ENCODE results near the gene COPS7A. TPM values are rescaled to one million over a fixed set of nuclear protein-coding genes. Genes with fewer than 3 reads are reported as not detected.

The COPS7A gene
- polyA plus RNA-seq, 4 donors: 30.5 to 49.3 (median 36.1) TPM

- DNase-seq (no peak), FAIRE-seq (no peak)
- H3K4me3 ChIP-seq (ENCODE audit: low read depth in 1 of 3, low read length in 3 of 3): no peak overlapping the region
- no peaks in the 10 kb centered on the region for H3K9me3 ChIP-seq (ENCODE audit: control insufficient read depth in 2 of 2, insufficient read depth in 1 of 2, low read depth in 1 of 2, low read length in 1 of 2)
- H3K4me1 ChIP-seq (ENCODE audit: control insufficient read depth in 3 of 3, insufficient read depth in 2 of 3, low read depth in 1 of 3, low read length in 2 of 3): peaks cover 0 to 11% (median 11%) of the 10 kb centered on the region in 3 donors
- peaks cover 0 to 4% (median 0%) of the 10 kb centered on the region in 3 donors for H3K27me3 ChIP-seq (ENCODE audit: control insufficient read depth in 3 of 3, insufficient read depth in 3 of 3, low read length in 3 of 3)
- 84 to 96% (median 89%) methylated on average over 4 of the region's 4 CpGs for WGBS, 3 donors
- no peak overlapping the region for H3K27ac ChIP-seq (ENCODE audit: low read depth in 1 of 3, low read length in 2 of 3)
- H3K36me3 ChIP-seq (ENCODE audit: control insufficient read depth in 3 of 3, insufficient read depth in 2 of 3, low read depth in 1 of 3, low read length in 3 of 3): peaks cover 0 to 9% (median 0%) of the 10 kb centered on the region in 3 donors
Observed at GRCh38 chr12:6691473-6691872, 32.4 kb upstream of the COPS7A start.

GRCh38 chr12:6692888-6693287 lies 31.0 kb upstream of the COPS7A start:
- Histone ChIP-seq H3K4me1 (ENCODE audit: control insufficient read depth in 3 of 3, insufficient read depth in 2 of 3, low read depth in 1 of 3, low read length in 2 of 3) (peaks cover 0 to 2% (median 2%) of the 10 kb centered on the region in 3 donors), H3K9me3 (ENCODE audit: control insufficient read depth in 2 of 2, insufficient read depth in 1 of 2, low read depth in 1 of 2, low read length in 1 of 2) (no peaks in the 10 kb centered on the region), H3K4me3 (ENCODE audit: low read depth in 1 of 3, low read length in 3 of 3) (no peak overlapping the region), H3K27me3 (ENCODE audit: control insufficient read depth in 3 of 3, insufficient read depth in 3 of 3, low read length in 3 of 3) (peaks cover 0 to 17% (median 0%) of the 10 kb centered on the region in 3 donors), H3K36me3 (ENCODE audit: control insufficient read depth in 3 of 3, insufficient read depth in 2 of 3, low read depth in 1 of 3, low read length in 3 of 3) (peaks cover 0 to 6% (median 0%) of the 10 kb centered on the region in 3 donors), H3K27ac (ENCODE audit: low read depth in 1 of 3, low read length in 2 of 3) (no peak overlapping the region)
- 58 to 78% (median 64%) methylated on average over 2 of the region's 2 CpGs for WGBS, 3 donors
- DNase-seq (no peak), FAIRE-seq (no peak)

- Histone ChIP-seq H3K4me1 (ENCODE audit: control insufficient read depth in 3 of 3, insufficient read depth in 2 of 3, low read depth in 1 of 3, low read length in 2 of 3) (peaks cover 0 to 2% (median 0%) of the 10 kb centered on the region in 3 donors), H3K27me3 (ENCODE audit: control insufficient read depth in 3 of 3, insufficient read depth in 3 of 3, low read length in 3 of 3) (peaks cover 0 to 27% (median 0%) of the 10 kb centered on the region in 3 donors), H3K9me3 (ENCODE audit: control insufficient read depth in 2 of 2, insufficient read depth in 1 of 2, low read depth in 1 of 2, low read length in 1 of 2) (no peaks in the 10 kb centered on the region), H3K4me3 (ENCODE audit: low read depth in 1 of 3, low read length in 3 of 3) (no peak overlapping the region), H3K36me3 (ENCODE audit: control insufficient read depth in 3 of 3, insufficient read depth in 2 of 3, low read depth in 1 of 3, low read length in 3 of 3) (peaks cover 0 to 6% (median 0%) of the 10 kb centered on the region in 3 donors), H3K27ac (ENCODE audit: low read depth in 1 of 3, low read length in 2 of 3) (no peak overlapping the region)
- WGBS, 3 donors: 69 to 84% (median 71%) methylated on average over 4 of the region's 4 CpGs
- DNase-seq (no peak), FAIRE-seq (no peak)
Observed at GRCh38 chr12:6693832-6694355, 30.0 kb upstream of the COPS7A start.

GRCh38 chr12:6694701-6695100 lies 29.1 kb upstream of the COPS7A start:
- H3K27me3 ChIP-seq (ENCODE audit: control insufficient read depth in 3 of 3, insufficient read depth in 3 of 3, low read length in 3 of 3): peaks cover 0 to 35% (median 2%) of the 10 kb centered on the region in 3 donors
- WGBS, 3 donors: 40 to 76% (median 46%) methylated on average over 9 of the region's 9 CpGs
- no peak for DNase-seq
- H3K4me3 ChIP-seq (ENCODE audit: low read depth in 1 of 3, low read length in 3 of 3): no peak overlapping the region
- H3K36me3 ChIP-seq (ENCODE audit: control insufficient read depth in 3 of 3, insufficient read depth in 2 of 3, low read depth in 1 of 3, low read length in 3 of 3): peaks cover 0 to 6% (median 0%) of the 10 kb centered on the region in 3 donors
- peaks cover 0 to 2% (median 0%) of the 10 kb centered on the region in 3 donors for H3K4me1 ChIP-seq (ENCODE audit: control insufficient read depth in 3 of 3, insufficient read depth in 2 of 3, low read depth in 1 of 3, low read length in 2 of 3)
- no peak for FAIRE-seq
- no peak overlapping the region for H3K27ac ChIP-seq (ENCODE audit: low read depth in 1 of 3, low read length in 2 of 3)
- no peaks in the 10 kb centered on the region for H3K9me3 ChIP-seq (ENCODE audit: control insufficient read depth in 2 of 2, insufficient read depth in 1 of 2, low read depth in 1 of 2, low read length in 1 of 2)

- DNase-seq (no peak), FAIRE-seq (no peak)
- H3K9me3 ChIP-seq (ENCODE audit: control insufficient read depth in 2 of 2, insufficient read depth in 1 of 2, low read depth in 1 of 2, low read length in 1 of 2): no peaks in the 10 kb centered on the region
- H3K4me1 ChIP-seq (ENCODE audit: control insufficient read depth in 3 of 3, insufficient read depth in 2 of 3, low read depth in 1 of 3, low read length in 2 of 3): peaks cover 0 to under 1% (median 0%) of the 10 kb centered on the region in 3 donors
- peaks cover 0 to 6% (median 0%) of the 10 kb centered on the region in 3 donors for H3K36me3 ChIP-seq (ENCODE audit: control insufficient read depth in 3 of 3, insufficient read depth in 2 of 3, low read depth in 1 of 3, low read length in 3 of 3)
- H3K27ac ChIP-seq (ENCODE audit: low read depth in 1 of 3, low read length in 2 of 3): no peak overlapping the region
- H3K27me3 ChIP-seq (ENCODE audit: control insufficient read depth in 3 of 3, insufficient read depth in 3 of 3, low read length in 3 of 3): peaks cover 4 to 42% (median 5%) of the 10 kb centered on the region in 3 donors
- no peak overlapping the region for H3K4me3 ChIP-seq (ENCODE audit: low read depth in 1 of 3, low read length in 3 of 3)
- 43 to 78% (median 52%) methylated on average over 9 to 11 of the region's 11 CpGs for WGBS, 3 donors
Observed at GRCh38 chr12:6695313-6696045, 28.4 kb upstream of the COPS7A start.

- H3K9me3 ChIP-seq (ENCODE audit: control insufficient read depth in 2 of 2, insufficient read depth in 1 of 2, low read depth in 1 of 2, low read length in 1 of 2): no peaks in the 10 kb centered on the region
- DNase-seq (no peak), FAIRE-seq (no peak)
- H3K27ac ChIP-seq (ENCODE audit: low read depth in 1 of 3, low read length in 2 of 3): no peak overlapping the region
- H3K4me1 ChIP-seq (ENCODE audit: control insufficient read depth in 3 of 3, insufficient read depth in 2 of 3, low read depth in 1 of 3, low read length in 2 of 3): peaks cover 0 to 5% (median 0%) of the 10 kb centered on the region in 3 donors
- peaks cover 0 to 6% (median 0%) of the 10 kb centered on the region in 3 donors for H3K36me3 ChIP-seq (ENCODE audit: control insufficient read depth in 3 of 3, insufficient read depth in 2 of 3, low read depth in 1 of 3, low read length in 3 of 3)
- H3K4me3 ChIP-seq (ENCODE audit: low read depth in 1 of 3, low read length in 3 of 3): no peak overlapping the region
- 72 to 83% (median 73%) methylated on average over 17 of the region's 17 CpGs for WGBS, 3 donors
- peaks cover 4 to 54% (median 17%) of the 10 kb centered on the region in 3 donors for H3K27me3 ChIP-seq (ENCODE audit: control insufficient read depth in 3 of 3, insufficient read depth in 3 of 3, low read length in 3 of 3)
Observed at GRCh38 chr12:6696690-6697583, 26.9 kb upstream of the COPS7A start.

- H3K4me1 ChIP-seq (ENCODE audit: control insufficient read depth in 3 of 3, insufficient read depth in 2 of 3, low read depth in 1 of 3, low read length in 2 of 3): peaks cover 0 to 5% (median 0%) of the 10 kb centered on the region in 3 donors
- no peak overlapping the region for H3K27ac ChIP-seq (ENCODE audit: low read depth in 1 of 3, low read length in 2 of 3)
- FAIRE-seq (no peak), DNase-seq (peak; percentile 51 to 62)
- WGBS, 3 donors: 59 to 73% (median 63%) methylated on average over 17 of the region's 17 CpGs
- H3K27me3 ChIP-seq (ENCODE audit: control insufficient read depth in 3 of 3, insufficient read depth in 3 of 3, low read length in 3 of 3): peaks cover 4 to 61% (median 18%) of the 10 kb centered on the region in 3 donors
- H3K9me3 ChIP-seq (ENCODE audit: control insufficient read depth in 2 of 2, insufficient read depth in 1 of 2, low read depth in 1 of 2, low read length in 1 of 2): no peaks in the 10 kb centered on the region
- peaks cover 0 to 5% (median 0%) of the 10 kb centered on the region in 3 donors for H3K36me3 ChIP-seq (ENCODE audit: control insufficient read depth in 3 of 3, insufficient read depth in 2 of 3, low read depth in 1 of 3, low read length in 3 of 3)
- no peak overlapping the region for H3K4me3 ChIP-seq (ENCODE audit: low read depth in 1 of 3, low read length in 3 of 3)
Observed at GRCh38 chr12:6697584-6698351, 26.1 kb upstream of the COPS7A start.
